ENCODE measurements around the gene ZNF814.

- no peak for TF ChIP-seq CTCF (IDR thresholded peaks at IDR 0.05)
- TF ChIP-seq POLR2AphosphoS5 (IDR thresholded peaks at IDR 0.05): peak in 1 of 2 donors; percentile 32
These were observed 46.2 kb upstream of the ZNF814 start, which contains the start of gene ZNF418 for GRCh38 chr19:57934820-57935665.
